D341Med (cell line): ENCODE results near the gene BROX.
"Not testable (repeated sequence)": the region's sequence is repeated elsewhere in the genome, so short reads cannot be mapped to it uniquely, and the experiment has no call there.

Experiments used
- DNase-seq: peaks from one replicate; pipeline ENCODE4 v3.0.0; 2012; ENCODE audit warnings: low spot score

Gene BROX

DNA sequence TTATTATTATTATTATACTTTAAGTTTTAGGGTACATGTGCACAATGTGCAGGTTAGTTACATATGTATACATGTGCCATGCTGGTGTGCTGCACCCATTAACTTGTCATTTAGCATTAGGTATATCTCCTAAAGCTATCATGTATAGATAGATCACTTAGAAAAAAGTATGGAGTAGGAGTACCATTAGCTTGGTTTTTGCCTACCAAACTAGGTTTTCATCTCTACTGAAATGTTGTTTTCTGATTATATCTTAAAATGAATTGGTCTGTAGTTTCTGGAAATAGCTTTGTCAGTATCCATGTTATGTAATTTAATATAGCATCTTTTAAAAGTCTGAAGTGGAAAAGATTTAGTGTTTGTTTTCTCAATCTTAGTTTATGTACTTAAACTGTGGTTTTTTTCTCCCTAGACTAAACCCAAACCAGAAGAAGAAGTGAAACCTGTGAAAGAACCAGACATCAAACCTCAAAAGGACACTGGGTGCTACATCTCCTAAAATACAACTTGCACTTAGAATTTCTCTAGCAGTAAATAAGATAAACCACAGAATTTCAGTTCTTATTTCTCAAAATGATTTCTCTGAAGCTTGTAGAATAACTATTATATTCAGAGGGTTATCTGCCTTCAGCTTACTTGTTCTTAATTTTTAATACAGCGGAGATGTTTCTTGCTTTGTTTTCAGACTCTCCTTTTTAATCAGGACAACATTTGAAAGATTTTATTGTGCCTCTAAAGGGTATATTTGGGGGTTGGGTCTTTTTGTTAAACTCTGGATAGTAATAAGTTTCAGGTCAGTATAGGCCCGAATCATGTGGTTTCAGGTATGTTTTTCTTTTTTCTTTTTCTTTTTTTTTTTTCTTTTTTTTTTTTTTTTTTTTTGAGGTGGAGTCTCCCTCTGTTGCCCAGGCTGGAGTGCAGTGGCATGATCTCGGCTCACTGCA is 20.1 kb downstream of the BROX start:
- DNase-seq: no peak

DNA sequence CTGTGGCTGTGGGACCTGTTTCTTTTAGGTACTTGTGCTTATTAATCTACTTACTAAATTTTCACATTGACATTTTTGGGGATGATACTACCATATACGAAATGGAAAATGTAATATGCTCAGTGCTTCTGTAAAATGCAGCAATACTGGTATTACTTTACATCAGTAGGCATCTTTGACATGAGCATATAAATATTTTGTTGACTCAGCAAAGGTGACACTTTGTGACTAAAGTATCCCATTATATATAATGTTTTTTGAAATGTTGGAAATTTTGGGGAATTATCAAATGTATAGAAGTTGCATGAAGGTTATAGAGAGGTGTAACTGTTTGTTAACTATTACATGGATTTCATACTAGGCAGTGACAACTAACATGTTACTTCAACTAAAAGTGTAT is 22.4 kb downstream of the BROX start:
- no peak for DNase-seq

DNA sequence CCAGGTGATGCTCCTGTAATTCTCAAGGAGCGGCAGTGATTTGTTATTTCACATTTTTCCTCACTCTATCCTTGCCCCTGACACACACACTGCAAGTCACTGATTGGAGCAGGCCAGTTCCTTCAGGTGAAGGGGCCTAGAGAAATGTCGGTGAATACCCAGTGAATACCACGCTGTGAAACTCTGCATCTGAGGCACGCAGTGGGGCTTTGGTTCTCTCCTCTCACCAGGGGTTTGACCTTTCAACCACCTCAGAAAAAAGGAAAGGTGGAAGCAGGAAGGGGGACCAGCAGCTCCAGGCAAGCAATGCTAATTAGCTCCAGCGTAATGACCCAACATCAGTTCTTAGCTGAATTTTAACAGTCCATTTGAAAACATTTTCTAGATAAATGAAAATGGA is 24.1 kb downstream of the BROX start:
- DNase-seq: no peak

DNA sequence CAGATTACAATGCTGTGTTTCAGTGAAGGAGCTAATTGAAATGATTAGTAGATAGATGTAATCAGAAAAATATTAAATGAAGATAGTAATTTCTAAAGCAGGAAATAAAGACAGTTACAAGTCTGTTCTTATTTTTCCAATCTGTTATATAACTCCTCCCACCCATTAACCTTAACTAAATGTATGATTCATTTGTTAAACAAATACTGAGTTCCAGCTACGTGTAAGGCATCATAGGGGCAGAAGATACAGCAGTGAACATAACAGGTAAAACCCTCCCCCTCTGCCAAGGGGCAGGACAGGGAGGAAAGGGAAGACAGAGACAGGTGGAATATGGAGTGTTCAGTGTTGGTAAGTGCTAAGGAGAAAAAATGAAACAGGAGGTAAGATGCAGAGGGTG is 24.6 kb downstream of the BROX start, which contains the start of gene FAM177B:
Gene FAM177B (plus strand): TSS at position 231 of the 400 bp plus-strand sequence. CDS start 9,344 bp downstream, outside the sequence.
- no peak for DNase-seq

DNA sequence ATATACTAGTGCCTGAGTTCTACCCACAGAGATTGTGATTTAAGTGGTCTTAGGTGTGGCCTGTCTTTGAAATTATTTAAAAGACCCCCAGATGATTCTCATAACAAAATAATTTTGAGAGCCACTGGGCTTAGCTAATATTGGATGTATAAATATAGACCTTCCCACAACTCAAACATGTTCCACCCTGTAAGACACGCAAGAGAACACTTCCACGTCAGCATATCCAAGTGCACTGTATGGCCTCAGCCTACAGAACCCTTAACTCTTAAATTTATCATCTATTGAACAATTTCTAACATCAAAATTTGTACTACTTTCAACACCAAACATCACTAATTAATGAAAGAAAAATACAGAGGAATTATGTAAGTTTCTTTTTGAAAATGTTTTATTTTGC is 27.1 kb downstream of the BROX start:
- no peak for DNase-seq

DNA sequence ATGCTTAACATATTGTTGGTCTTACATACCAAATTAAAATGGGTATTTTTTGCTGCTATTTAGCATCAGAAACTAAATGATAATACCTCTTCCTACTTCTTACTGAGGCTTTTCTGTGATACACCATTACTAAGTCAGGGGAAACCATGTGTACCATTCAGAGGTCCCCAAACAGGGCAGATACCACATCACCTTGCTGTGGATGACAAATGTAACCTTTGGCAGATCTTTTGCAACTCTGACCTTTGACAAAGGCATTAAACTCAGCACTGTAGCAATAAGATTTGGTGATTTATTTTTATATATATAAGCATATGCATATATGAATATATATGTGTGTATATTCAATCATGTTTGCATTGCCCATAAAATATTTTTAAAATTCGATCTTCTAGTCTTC is 27.6 kb downstream of the BROX start:
- DNase-seq: no peak

DNA sequence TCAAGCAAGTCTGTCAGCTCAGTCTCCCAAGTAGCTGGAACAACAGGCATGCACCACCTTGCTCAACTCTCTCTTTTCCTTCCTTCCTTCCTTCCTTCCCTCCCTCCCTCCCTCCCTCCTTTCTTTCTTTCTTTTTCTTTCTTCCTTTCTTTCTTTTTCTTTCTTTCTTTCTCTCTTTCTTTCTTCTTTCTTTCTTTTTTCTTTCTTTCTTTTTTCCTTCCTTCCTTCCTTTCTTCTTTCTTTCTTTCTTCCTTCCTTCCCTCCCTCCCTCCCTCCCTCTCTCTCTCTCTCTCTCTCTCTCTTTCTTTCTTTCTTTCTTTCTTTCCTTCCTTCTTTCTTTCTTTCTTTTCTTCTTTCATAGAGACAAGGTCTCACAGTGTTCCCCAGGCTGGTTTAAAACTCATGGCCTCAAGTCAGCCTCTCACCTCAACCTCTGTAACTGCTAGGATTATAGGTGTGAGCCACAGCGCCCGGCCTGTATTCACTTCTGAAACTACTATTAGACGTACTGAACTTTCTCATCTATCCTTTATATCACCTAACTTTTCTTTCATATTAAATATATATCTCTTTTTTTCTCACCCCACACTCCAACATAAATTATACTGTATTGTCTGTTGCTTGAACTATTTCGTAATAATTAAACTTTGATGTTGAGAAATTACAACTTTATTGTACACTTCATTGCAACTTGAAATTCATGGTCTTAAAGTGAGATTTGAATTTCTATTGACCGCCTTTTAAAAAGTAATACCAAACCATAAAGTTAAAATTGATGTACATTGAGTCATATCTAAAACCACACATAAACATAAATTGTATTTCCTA is 29.5 kb downstream of the BROX start:
- DNase-seq: not testable (repeated sequence)

DNA sequence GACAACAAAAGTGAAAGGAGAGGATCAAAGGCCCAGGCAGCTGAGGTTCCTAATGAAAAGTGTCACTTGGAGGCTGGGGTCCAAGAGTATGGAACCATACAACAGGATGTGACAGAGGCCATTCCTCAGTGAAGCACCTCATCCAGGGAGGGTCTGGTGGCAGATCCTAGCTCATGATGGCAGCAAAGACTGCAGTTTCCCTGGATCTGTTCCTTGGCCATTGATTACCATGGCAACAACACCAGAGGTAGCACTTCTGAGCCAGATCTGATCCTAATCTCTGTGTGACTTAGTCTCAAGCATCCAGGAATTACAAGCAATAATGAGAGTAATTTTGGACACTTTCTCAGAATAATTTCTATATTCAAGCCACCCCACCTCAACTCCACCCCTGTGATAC is 37.6 kb downstream of the BROX start:
- DNase-seq: no peak

DNA sequence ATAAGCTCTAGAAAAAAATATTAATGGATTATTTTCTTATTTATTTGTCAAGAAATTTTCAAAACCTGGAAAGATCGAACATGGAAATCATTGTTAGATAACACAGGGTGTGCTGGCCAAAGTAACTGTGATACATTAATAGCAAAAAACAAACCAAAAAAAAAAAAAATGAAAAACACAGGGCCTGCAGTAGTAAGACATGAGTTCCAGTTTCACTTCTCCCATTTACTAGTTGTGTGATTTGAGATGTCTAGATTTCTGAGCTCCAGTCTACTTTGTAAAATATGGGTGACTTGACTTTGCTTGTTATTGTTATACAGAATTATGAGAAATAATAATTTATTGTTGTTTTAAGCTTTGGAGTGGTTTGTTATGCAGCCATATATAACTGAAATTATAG is 38.3 kb downstream of the BROX start:
- no peak for DNase-seq

DNA sequence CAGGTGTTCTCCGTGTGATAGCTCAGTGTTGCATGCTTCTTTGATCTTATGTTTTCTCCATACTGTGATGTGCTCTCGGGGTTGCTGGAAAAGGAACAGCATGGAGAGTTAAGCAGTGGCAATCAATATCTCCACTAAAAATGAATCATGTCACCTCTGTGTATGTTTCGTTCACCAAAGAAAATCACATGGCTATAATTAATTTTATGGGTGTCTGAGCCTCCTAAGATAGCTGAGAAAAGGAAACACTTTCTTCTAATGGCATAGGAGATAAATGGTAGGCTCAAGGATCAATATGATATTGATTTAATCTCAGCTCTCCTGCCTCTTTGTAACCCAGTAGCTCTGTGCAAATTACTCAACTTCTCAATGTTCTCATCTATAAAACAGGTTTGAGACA is 38.9 kb downstream of the BROX start:
- no peak for DNase-seq

DNA sequence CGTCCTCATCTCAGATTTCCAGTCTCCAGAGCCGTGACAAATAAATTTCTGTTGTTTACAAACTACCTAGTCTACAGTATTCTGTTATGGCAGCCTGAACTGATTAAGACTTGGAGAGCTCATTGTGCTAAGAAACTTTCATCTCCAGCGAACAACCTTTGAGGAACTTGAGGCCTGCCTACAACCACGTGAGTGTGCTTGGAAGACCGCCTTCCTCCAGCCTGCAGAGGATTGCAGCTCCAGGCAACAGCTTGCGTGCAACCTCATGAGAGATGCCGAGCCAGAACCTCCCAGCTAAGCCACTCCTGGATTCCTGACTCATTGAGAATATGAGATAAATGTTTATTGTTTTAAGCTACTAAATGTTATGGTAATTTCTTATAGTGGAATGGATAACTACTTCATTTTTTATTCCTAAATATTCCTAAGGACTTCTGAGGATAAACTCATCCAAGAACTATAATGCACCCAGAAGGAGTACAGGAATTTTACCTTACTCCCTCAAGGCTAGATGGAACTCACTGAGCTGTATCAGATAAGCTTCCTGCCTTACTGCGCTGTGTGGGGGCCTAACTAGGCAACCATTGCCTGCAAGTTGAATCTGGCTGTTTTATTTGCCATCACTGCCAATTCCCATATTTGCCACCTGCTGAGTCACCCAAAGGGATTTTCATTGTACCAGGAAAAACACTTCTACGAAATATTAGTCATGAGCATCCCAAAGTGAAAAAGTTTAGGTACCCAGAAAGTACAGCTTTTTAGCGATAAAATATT is 42.2 kb downstream of the BROX start:
- DNase-seq: no peak

DNA sequence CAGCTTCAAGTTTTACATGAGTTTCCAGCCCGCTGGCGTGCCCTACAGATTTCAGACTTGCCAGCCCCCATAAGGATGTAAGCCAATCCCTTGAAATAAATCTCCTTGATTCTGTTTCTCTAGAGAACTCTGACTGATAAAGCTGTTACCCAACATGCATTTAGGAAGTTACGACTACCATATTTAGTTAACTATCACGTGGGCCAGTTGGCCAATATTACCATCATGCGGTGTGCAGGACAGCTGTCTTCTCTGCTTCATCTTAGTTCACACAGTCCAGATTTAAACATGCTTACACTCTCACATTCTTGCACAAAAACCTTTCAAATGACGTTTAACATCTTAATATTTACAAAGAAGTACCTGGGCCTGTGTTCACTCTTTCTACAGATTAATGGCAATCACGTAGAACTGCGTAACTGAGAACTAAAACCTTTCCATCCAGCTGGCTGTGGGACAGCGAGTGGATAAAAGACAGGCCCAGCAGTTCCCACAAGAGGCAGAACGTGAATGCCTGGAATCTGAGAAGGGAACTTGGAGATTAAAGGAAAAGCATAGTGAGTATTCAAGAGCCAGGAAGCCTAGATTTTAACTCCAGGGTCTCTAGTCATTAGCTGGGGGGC is 45.4 kb downstream of the BROX start:
- no peak for DNase-seq

DNA sequence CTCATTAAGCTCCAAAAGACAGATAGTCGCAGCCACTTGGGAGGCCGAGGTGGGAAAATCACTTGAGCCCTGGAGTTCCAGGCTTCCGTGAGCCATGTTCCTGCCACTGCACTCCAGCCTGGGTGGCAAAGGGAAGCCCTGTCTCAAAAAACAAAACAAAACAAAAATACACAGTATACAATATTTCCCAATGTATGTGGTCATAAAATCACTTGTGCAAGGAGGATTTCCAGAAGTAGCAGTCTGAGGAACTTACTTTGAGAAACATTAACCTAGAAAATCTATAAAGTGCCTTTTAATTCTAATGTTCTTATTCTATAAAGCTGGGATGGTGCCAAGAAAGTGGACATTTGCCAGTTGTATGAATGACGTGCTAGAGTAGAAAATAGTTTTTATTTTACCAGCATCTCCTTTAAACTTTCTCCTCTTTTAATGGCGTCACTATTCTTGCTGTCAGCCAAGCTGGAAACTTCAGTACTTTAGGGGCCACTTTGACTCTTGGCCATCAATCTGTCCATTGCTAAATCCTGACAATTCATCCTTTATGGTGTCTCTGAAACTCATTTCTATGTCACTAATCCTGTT is 47.2 kb downstream of the BROX start:
- no peak for DNase-seq

DNA sequence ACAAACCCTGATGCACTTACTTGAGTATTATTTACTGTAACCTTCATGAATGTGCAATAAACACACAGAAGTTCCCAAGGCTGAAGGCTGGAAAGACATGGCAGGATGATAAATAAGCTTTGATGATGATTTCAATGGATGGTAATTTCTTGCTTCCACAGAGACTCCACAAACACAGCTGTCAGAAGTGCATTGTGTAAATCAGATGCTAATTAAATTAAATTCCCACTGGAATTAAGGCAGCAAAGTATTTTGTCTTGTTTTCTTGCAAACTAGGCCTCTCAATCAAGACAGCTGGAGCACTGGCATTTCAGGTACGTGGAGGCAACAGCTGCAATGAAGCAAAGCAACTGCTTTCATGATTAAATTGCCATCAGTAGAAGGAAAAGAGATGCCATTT is 48.7 kb downstream of the BROX start:
- no peak for DNase-seq

DNA sequence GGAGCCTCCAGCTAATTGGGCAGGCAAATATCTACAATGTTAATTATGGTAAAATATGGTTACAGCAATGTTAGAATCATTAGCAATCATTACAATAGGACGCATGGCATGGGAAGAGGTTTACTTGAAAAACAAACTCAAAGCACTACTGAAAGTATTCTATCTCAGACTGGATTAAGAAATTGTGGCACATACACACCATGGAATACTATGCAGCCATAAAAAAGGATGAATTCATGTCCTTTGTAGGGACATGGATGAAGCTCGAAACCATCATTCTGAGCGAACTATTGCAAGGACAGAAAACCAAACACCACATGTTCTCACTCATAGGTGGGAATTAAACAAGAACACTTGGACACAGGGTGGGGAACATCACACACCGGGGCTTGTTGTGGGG is 49.8 kb downstream of the BROX start:
- not testable (repeated sequence) for DNase-seq

DNA sequence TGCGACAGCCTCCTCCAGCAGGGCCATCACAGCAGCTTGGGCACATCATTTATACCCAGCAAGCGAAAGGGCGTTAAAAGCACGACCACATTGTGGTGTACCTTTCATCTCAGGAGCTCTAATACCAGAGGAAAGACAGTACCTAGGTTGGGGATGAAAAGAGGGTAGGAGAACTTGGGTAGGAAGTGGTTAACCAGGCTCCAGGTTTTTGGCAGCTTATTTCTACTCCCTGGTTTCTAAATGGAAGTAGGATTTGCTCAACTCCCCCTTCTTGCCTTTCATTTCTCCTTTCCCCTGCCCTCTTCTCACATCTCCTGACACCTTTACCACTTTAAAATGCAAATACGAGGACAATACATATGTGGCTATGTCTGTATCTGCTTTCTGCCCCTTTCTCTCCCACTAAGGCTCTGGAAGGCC is 54.8 kb downstream of the BROX start:
- DNase-seq: no peak

DNA sequence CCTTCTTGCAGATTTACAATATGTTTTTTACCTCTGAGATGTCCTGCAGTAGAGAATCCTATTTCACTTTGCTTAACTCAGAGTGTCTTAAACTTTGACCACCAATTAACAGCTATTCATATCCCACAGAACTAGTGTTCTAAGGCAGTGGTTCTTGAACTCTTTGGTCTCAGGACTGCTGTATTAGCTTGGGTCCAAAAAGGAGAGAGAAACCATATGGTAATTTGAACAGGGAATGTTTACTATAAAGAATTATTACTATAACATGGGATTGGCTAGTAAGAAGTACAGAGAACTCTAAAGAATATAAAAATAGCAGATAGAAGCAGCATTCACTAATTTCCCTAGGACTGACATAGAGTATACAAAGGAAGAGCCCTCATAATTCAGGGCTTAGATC is 56.2 kb downstream of the BROX start:
- no peak for DNase-seq

DNA sequence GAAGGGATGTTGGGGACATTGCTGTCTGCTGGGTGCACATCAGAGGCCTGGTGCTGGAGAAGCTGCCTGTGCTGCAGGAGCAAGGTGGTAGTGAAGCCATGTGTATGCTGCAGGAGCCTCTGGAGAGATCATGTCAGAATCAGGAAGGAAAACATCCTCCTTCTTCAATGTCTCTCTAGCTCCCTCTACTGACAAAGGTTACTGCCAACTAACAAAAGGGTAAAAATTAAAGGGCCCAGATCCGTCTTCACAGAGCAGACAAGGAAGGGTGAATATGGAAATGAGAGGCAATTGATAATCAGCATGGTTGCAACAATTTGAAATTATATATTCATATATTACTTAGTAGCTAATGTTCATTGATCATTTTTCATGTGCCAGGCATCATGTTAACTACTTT is 56.8 kb downstream of the BROX start:
- DNase-seq: no peak

DNA sequence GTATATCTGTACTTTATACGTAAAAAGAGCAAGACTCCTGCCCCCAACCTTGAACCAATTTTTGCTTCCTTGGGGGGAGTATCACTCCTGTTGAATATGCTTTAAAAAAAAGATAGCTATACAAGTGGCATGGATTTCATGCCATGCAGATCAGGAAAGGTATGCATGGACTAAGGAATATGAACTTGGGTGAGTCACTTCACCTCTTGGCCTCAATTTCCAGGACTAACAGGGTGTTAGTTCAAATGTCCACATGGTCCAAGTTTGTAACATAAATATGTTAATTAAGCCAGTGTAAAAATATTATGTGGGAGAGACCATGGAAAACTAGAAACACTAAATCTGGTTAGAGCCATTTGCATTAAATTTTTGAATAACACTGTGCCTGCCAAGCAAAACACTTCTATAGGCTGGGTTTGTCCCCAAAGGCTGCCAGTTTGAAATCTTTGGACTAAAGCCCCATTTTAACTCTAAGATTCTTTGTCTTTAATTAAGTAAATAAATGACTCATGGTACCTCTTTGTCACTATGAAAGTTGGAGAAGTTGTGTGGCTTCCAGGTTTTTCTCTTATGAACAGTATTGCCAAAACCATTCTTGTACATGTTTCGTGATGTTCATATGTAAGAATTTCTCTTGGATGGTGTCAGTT is 57.7 kb downstream of the BROX start:
- no peak for DNase-seq

DNA sequence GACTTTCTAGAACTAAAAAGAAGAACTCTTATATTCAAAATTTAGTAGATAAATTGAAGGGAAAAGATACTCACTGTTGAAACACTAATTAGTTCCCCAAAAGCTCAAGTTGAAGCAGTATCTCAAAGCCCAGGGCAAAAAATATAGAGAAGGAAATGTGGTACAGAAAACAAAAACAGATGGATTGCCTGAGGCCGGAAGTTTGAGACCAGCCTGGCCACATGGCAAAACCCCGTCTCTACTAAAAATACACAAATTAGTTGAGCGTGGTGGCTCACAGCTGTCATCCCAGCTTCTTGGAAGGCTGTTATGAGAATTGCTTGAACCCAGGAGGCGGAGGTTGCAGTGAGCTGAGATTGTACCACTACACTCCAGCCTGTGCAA is 60.6 kb downstream of the BROX start:
- no peak for DNase-seq

DNA sequence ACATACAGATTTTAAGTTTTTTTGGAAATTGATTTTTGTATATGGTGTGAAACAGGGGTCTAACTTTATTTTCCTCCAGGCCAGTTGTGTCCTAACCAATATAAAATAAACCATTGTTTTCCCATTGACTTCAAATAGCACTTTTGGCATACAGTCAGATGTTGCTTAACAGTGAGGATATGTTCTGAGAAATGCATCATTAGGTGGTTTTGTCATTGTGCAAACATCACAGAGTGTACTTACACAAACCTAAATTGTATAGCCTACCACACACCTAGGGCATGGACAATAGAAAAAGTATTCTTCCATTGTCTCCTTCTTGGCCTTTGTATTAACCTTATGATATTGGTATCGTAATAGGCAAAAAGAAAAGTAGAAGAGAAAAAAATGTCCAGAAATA is 65.1 kb downstream of the BROX start:
- no peak for DNase-seq
